ENCODE results near the gene XIST.

- TF ChIP-seq CTCF (conservative IDR thresholded peaks at IDR 0.05 in 1 of 2, IDR thresholded peaks at IDR 0.05 in 1 of 2; ENCODE audit: low read depth in 1 of 2, low read length in 2 of 2) = no peak
- TF ChIP-seq EZH2 (IDR thresholded peaks at IDR 0.05; ENCODE audit: low read length, missing control alignments) = no peak
These were observed 30.5 kb downstream of the XIST start for GRCh38 chrX:73821921-73822559.
